NCI-H1436 treated with DMSO at 0.1 percent for 48 hours (cell line): Measurements from ENCODE around the gene ARMC2.

Experiments used
- DNase-seq: peaks from one replicate; lab custom pipeline; 2025; lab: John Stamatoyannopoulos, UW

ARMC2 gene

DNA sequence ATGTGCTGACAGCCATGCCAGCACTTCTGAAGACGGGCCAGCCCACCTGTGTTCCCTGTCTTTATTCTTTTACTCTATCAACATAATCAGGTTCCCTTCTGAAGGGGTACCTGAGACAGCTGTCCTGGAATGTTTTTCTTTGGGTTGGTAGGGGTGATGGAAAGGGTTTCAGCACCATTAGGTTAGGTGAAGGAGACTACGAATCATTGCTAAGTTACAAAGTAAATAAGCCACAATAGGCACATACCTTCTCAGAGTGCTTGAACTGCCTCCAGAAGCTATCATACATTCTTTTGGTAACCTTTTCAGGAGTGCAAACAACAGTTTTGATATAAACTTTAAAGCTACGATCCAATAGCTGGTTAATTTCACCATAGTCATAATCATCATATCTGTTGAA lies 140.1 kb downstream of the ARMC2 start:
- DNase-seq: no peak

DNA sequence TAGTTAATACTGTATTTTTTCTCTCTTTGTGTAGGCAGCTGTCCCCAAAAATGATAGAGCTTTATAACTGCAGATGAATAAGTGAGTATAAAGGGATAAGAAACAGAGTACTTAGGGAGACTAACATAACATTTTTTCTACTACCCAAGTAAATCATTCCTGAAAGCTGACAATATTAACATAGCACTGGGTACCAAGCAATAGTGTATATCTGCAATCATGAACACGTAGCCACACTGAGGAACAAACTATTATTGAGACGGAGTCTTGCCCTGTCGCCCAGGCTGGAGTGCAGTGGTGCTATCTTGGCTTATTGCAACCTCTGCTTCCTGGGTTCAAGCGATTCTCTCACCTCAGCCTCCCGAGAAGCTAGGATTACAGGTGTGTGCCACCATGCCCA lies 140.5 kb downstream of the ARMC2 start:
- no peak for DNase-seq

DNA sequence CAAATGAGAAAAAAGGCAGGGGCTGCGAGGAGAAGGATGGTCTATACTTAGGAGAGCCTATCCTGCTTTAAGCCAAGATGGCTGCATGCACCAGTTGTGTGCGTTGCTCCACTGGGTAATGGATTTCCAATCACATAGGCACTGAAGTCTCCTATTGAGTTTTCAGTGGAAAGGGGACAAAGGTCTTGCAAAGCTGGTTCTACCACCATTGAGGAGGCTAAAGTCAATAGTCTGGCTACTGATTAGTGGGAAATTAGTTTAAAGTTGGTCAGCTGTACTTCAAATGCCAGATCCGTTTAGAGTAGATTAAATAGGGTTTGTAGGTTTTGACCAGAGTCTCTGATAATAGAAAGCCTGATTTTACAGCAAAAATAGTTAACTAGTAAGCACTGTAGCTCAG lies 141.5 kb downstream of the ARMC2 start:
- DNase-seq: no peak

DNA sequence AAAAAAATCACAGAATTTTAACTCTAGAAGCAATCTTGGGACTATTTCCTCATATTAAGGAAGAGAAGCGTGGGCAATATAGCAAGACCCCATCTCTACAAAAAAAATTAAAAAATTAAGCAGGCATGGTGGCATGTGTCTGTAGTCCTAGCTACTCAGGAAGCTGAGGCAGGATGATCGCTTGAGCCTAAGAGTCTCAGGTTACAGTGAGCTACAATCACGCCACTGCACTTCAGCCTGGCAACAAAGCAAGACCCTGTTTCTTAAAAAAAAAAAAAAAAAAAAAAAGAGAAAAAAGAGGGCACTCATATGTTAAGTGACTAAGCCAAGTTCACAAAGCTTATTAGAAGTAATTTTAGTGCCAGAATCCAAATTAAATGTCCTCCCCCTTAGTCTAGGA lies 145.7 kb downstream of the ARMC2 start:
- no peak for DNase-seq

DNA sequence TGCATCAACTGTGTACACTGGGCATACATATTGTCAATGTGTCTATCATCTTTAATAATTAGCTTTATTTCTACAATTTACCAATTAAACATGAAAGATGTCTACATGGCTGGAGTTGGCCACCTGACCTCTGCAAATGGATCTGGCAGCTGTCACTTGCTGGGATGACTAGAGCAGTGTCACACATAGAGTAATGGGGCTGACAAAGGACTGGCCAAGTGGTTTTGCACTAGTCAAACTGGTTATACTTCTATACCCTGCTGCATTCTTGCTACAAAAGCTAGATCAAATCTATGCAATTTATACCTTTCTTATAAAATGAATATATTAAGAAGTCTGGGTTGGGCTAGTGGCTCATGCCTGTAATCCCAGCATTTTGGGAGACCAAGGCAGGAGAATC lies 147.1 kb downstream of the ARMC2 start:
- no peak for DNase-seq

DNA sequence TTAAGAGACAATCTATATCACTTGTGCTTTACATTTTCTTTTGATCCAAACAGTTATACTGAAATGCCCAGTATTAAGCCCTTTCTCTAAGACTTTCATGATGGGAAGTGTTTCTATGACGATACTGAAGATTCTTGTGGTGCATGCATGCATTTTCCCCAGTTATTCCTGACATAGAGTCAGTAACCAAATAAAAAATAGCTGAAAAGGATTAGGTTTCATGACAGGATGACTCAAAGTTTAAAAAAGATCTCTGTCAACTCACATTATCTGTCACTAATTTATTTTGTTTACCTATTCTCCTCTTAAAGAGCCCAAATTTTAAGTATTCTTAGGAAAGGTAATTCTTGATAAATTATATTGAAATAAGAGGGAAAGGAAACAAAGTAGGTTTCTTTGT lies 148.0 kb downstream of the ARMC2 start:
- no peak for DNase-seq

DNA sequence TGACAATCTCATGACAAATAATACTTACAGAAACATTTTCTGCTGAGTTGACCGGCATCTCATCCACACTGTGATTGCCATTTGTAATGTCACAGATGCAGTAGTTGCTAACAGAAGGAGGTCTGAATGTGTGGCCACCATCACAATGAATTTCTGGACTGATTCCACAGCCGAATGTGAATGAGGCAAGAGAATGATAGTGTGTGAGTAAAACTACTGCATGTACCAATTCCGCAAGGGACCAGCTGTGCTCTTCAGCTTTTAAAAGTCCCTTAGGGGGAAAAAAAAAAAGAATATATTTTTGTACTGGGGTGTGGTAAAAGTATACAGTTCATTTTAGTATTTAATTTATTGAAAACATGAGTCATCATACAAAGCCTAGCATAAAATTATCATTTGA lies 150.3 kb downstream of the ARMC2 start:
- no peak for DNase-seq

DNA sequence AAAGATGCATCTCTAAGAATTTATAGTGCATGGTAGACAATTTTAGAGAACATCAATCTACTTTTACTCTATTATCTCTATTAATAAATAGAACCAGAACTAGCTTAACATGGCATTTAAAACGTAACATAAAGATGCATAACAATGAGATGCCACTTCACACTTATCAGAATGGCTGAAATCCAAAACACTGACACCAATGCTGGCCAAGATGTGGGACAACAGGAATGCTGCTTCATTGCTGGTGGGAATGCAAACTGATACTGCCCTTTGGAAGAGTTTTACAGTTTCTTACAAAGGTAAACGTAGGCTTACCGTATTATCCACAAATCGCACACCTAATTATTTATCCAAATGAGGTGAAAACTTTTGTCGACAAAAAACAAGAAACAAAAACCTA lies 151.2 kb downstream of the ARMC2 start:
- no peak for DNase-seq

DNA sequence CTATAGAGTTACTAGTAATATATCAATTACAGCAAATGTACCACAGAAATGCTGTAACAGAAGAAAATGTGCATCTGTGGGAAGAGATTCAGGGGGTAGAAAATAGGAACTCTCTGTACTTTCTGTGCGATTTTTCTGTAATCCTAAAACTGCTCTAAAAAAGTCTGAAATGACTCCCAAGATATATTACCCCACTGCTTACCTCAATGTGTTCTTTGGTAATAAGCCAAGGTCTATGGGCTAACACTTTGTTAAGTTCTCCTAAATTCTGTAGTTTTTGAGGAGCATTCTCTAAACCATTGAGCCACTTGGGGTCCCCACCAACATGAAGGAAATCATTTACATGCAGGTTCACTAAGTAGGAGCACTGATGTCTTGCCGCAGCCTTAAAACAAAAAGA lies 152.1 kb downstream of the ARMC2 start:
- DNase-seq: no peak

DNA sequence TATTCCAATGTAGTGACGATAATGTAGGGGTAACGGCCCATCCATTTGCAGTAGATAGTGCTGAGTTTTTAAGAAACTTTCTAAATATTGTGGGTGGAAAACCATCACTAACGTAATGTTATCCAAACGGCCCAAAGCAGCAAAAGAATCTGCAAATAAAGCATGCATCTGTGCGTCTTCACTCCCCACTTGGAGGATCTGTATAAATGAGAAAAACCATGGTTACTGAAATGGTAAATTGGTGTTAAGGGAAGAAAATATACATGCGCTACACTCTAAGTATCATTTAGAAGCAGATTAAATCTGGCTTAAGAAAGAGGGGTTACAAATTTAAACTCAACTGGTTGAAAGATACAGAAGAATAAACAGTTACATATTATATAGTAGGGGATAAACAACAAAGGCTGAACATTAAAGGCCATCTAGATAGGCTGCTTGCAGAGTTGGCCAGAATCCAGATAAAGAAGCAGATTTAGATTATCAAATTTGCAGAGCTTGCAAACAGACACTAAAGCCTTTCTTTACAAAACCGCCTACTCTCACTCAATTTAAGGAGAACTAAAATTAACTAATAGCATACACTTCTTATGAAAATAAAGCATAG lies 153.2 kb downstream of the ARMC2 start:
- no peak for DNase-seq

DNA sequence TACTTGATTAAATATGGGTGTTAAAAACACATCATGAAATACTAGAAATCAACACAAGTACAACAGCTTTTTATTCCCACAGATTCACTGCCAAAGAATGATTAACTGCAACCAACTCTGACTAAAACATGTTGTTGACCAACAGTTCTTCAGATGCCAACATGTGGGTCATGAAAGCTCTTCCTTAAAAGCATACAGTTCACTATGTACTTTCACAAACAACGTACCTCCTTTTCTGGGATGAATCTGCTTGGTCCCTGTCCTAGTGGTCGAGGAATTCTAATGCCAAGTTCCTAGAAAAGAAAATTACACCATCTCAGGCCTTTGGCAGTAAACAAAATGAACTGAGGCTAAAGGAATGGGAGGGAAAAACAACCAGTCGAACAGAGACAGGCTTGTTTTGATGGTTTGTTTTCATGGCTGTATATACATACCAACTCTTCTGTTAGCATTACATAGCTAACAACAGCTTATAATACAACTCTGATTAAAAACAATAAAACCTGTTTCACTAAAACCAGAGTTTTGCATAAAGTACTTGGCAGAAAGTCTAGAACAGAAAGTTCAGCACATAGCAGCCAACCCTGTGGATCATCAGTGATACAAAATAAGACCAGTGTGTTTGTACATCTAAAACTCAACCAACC lies 154.0 kb downstream of the ARMC2 start:
- no peak for DNase-seq

DNA sequence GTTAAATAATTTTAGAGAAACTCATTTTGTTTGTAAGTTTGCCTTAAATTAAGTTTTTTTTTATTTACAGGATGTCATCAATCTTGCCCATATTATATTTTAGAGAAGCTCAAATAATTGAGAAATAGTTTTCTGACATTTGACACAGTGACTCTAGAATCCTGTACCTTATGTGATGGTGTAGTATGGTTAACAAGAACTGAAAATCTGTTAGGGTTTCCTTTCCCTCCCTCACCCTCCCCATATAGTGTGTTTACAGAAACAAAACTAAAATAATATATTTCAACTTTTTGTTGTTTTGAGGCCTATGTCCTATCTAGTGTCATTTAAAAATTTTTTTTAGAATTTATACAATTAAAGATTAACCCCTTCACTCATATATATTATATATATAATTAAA lies 154.7 kb downstream of the ARMC2 start:
- no peak for DNase-seq

DNA sequence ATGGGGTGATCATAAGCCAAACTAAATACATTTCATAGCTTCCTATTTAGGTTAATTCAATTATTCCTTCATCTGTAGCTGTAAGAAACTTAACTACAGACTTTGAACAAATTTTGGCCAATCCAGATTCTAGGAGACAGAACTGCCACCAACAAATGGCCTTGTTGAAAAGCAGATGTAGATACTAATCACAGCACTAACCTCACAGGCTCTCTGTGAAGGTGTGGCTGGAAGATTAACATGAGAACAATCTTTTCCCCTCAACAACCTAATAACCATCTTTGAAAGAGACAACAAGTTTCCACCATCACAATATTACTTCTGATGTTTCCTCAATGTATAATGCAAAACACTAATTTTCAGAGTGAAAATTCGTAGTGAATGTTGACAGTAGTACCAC lies 158.6 kb downstream of the ARMC2 start:
- no peak for DNase-seq

DNA sequence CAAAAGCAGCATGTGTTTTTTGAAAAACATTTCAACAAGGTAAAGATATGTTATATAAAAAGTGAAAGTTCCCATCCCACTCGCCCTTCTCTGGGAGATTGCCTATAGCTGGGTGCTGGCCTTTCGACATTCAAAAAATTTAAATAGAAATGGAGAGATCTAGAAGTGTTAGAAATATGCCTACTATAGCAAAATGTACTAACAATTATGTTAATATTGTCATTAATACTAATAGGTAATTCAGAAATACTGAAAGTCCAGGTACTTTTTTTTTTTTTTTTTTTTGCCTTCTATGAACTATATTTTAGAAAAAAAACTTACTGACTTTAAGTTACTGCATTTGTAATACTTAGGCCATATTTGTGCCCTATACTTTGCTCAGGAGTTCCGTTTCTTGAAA lies 159.3 kb downstream of the ARMC2 start:
- no peak for DNase-seq

DNA sequence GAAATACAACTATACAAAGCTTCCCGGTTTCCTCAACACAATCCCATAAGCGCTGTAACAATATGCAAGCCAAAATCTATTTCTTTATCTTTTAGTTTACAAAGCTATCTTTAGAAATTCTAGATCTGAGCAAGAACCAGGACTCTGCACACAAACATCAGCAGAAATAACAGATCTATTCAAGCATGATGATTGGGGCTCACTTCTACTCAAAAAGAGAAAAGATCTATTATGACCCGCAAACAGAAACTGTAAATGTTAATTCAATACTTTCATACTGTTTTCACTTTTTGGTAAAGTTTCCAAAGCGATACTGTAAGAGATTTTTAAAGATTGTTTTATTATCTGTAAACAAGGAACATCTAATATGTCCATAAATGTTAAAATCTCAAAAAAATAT lies 159.8 kb downstream of the ARMC2 start:
- no peak for DNase-seq

DNA sequence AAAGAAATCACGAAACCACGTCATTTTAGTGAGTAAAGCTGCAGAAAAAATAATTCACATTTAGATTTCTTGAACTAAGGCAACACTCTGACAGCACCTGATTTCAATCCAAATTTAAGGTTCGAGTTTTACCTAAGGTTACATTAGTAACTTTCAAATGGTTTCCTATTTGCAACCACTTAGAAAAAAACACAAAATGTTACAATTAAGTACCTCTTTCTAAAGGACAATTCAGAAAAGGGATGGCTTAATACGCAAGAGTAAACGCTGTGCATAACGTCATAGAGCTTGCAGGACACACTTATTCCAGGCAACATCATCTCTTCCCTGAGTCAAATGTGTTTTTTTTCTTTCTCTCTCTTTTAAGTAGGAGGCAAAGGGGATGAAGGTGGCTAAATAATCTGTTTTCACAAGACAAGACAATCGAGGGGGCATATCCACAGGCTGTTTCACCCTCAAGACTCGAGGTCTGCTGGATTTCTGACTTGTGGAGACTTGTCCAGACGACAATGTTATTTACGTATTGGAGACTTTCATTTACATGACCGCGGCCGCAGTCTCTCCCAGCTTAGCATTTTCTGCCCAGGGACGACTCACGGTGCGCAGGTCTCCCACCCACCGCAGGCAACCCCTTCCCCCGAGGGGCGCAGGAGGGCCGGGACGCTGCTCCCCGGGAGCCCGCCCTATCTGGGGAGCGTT lies 160.5 kb downstream of the ARMC2 start:
- no peak for DNase-seq

DNA sequence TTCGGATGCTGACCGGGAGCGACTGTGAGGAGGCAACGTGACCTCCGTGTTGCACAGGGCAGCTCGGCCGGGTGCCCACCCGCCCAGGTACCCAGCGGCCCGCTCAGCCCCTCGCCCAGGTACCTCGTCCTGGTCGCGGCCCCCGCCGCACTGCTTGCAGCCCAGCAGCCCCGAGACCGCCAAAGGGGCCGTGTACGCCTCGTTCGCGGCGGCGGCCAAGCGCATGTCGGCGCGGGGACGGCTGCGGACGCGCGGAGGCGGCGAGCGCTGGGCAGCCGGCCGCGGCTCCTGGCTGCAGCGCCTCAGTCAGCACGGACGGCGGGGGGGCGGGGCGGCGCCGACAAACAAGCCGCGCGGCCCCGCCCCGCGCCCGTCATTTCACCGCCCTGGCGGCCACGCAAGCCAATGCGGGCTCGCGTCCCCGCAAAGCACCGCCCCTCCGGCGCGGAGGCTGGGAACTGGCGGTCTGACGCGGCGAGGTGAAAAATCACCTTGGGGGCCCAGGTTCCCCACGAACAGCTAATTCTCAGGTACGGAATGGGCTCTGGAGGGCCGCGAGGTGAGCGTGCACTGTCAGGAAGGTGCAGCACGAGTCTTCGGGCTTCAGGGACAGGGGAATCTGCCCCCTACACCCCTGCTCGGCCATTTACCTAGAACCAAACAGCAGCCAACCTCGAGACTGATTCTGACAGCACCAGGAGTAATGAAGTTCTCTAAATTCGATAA lies 161.2 kb downstream of the ARMC2 start:
- peak; percentile 26 for DNase-seq

DNA sequence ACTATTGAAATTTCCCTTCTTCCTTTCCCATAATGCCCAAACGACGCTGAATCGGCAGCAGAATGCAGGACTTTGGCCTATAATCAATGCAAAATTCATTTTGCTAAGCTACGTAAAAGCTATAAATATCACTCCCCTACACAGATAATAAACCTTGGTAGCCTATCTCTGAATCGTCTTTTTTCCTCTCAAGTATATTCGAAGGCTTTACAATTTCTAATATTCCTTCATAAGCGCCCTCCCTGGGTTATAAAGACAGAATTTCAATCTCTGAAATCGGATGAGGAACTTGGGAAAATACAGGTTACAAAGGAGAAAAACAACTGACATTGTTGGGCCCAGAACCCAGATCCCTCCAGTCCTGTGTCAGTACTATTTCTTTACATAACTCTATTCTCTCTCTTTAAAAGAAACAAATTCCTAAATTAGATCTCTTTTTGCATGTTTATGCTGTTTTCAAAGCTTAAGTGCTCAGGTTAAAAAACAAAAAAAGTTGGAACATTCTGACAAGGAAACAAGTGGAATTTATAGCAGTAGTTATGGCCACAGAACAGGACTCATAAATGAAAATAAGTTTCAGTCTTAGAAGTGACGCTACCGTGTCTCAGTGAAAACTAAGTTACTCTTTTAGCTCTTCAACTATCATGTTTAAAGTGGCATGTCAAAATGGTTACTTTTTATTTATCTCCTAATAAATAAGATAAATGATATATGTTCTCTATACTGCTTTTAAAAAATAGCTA lies 161.9 kb downstream of the ARMC2 start:
- DNase-seq: no peak

DNA sequence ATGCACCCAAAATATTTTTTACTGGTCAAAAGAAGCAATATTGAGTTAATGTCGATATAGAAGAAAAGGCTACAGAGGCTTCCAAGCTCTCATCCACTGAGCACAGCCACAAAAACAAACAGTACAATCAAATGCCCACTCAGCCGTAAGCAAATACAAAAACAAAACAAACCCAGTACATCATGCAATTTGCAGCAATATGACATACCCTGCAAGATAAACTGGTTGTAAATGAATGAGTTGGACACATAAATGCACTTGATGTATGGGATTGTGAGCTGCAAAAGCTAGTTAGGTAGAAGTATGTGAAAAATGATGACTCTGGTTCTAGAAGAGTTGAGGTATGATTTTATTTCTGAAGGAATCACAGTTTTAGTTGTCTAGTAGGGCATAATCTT lies 162.5 kb downstream of the ARMC2 start:
- no peak for DNase-seq

DNA sequence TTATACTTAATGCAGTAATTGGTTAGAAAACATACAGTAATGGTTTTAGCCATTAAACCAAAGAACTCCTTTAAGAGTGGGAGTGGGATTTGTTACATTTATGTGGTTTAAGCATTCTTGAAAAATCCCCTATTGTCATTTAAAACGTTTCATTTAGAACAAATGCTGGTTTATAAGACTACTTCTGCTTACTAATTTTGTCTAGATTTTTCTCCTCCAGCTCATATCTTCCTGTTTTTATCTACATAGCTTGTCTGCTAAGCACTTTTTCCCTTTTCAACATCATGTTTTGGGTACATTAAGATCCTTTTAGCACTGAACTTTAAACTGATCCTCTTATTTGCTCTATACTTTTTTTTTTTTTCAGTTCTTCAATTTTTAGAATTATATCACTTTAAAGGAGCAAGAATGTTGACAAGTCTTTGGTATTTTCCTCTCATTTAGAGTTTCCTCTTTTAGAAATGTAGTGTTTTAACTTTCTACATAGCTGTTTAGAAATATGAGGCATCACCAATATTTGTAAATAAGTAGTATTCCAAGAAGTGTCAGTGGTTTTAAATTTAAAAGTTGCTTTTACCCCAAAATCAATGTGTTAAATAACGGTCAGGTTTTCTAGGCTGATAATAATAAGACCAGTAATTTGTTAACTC lies 165.6 kb downstream of the ARMC2 start:
- DNase-seq: no peak

DNA sequence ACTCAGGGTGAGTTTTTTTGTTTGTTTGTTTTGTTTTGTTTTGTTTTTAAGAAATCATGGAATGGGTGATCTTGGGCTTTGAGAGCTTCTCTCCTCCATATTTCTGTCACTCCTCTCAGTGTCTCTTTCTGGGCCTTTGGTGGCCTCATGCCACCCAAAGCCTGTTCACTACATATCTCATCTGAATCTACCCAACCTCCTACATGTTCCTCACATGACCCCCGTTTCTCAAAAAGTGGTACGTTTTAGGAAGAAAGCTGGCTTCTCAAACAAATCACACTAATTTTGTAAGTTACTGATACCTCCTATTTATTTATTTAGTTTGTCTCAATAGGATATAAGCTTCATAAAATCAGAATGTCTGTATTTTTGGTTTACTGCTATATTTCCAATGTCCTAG lies 166.4 kb downstream of the ARMC2 start:
- DNase-seq: no peak

DNA sequence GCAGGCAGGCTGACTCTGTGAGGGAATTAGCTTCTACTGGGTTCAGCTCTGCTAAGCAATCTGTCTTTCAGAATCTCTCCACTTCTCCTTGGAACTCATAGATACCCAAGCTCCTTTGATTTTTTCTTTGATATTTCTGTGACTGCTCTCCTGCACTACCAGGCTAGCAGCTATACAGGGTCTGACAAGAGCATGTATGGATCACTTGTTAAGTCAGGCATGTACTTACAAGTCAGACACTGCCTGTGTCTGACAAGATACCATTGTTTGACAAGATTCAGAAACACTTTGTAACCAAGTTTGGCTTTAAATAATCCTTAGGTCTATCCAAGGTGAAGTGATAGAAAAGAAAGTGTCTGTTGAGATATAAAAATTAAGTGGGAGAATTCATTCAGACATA lies 167.0 kb downstream of the ARMC2 start:
- no peak for DNase-seq
